ENCODE results near the gene MYO5B. TPM values are rescaled to one million over a fixed set of nuclear protein-coding genes. Genes with fewer than 3 reads are reported as not detected.
A peak's percentile ranks its signal among the peaks of the same experiment; 100 is the strongest.
"Not testable (repeated sequence)": the region's sequence is repeated elsewhere in the genome, so short reads cannot be mapped to it uniquely, and the experiment has no call there.

MYO5B gene
- total RNA-seq, 1 donor from 2014 or later: 114 TPM

DNA sequence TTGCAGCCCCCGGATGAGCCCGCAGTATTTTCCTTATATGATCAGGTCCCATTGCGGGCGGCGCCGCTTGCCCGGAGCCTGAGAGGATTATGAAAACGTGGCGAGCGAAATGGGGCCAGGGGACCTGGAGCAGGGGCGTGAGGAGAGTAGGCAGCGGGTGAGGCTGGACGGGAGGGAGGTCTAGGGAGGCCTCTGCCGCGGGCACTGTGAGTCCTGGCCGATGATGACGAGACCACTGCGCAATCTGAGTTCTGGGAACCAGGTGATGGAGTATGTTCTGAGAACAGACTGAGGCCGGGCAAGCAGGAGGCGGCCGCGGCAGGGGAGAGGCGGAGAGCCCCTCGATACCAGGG, 380.8 kb downstream of the MYO5B start:
- peak overlapping the region; percentile 82 for H3K4me3 ChIP-seq (ENCODE audit: low read depth, low read length)
- no peak for DNase-seq (ENCODE audit: low read depth)
- H3K36me3 ChIP-seq (ENCODE audit: control insufficient read depth, insufficient read depth, low read length): no peaks in the 10 kb centered on the region
- no peaks in the 10 kb centered on the region for H3K27me3 ChIP-seq (ENCODE audit: control insufficient read depth, insufficient read depth, low read length)
- no peak for TF ChIP-seq CTCF (IDR thresholded peaks at IDR 0.05; ENCODE audit: insufficient read depth, low read length, poor library complexity, severe bottlenecking)

GRCh38 chr18:49813319-49814146, 381.4 kb downstream of the MYO5B start, which contains the start of gene ACAA2:
Gene ACAA2 (minus strand): TSS chr18:49813533. CDS start chr18:49813484, 49 bp downstream.
- Histone ChIP-seq H3K27me3 (ENCODE audit: control insufficient read depth, insufficient read depth, low read length) (no peaks in the 10 kb centered on the region), H3K4me3 (ENCODE audit: low read depth, low read length) (peak within 1 kb of the TSS; percentile 82), H3K36me3 (ENCODE audit: control insufficient read depth, insufficient read depth, low read length) (no peaks in the 10 kb centered on the region)
- no peak for DNase-seq (ENCODE audit: low read depth)
- no peak for TF ChIP-seq CTCF (IDR thresholded peaks at IDR 0.05; ENCODE audit: insufficient read depth, low read length, poor library complexity, severe bottlenecking)

DNA sequence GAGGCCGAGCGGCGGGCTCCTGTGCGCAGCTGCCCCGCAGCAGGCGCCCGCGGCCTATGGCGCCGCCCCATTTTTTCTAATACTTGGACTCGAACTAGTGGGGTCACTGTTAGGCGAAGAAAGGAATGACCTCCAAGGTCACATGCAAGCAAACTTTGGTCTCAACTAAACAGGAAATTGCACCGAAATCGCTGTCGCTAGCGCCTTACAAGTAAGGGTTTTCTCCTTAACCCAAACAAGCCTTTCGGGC, 382.0 kb downstream of the MYO5B start:
- Histone ChIP-seq H3K36me3 (ENCODE audit: control insufficient read depth, insufficient read depth, low read length) (no peaks in the 10 kb centered on the region), H3K4me3 (ENCODE audit: low read depth, low read length) (peak overlapping the region; percentile 82), H3K27me3 (ENCODE audit: control insufficient read depth, insufficient read depth, low read length) (no peaks in the 10 kb centered on the region)
- no peak for DNase-seq (ENCODE audit: low read depth)
- no peak for TF ChIP-seq CTCF (IDR thresholded peaks at IDR 0.05; ENCODE audit: insufficient read depth, low read length, poor library complexity, severe bottlenecking)

- no peak for DNase-seq (ENCODE audit: low read depth)
- H3K27me3 ChIP-seq (ENCODE audit: control insufficient read depth, insufficient read depth, low read length): no peaks in the 10 kb centered on the region
- TF ChIP-seq CTCF (IDR thresholded peaks at IDR 0.05; ENCODE audit: insufficient read depth, low read length, poor library complexity, severe bottlenecking): no peak
- peak overlapping the region; percentile 82 for H3K4me3 ChIP-seq (ENCODE audit: low read depth, low read length)
- no peaks in the 10 kb centered on the region for H3K36me3 ChIP-seq (ENCODE audit: control insufficient read depth, insufficient read depth, low read length)
Observed at GRCh38 chr18:49812286-49813068, 382.5 kb downstream of the MYO5B start.

DNA sequence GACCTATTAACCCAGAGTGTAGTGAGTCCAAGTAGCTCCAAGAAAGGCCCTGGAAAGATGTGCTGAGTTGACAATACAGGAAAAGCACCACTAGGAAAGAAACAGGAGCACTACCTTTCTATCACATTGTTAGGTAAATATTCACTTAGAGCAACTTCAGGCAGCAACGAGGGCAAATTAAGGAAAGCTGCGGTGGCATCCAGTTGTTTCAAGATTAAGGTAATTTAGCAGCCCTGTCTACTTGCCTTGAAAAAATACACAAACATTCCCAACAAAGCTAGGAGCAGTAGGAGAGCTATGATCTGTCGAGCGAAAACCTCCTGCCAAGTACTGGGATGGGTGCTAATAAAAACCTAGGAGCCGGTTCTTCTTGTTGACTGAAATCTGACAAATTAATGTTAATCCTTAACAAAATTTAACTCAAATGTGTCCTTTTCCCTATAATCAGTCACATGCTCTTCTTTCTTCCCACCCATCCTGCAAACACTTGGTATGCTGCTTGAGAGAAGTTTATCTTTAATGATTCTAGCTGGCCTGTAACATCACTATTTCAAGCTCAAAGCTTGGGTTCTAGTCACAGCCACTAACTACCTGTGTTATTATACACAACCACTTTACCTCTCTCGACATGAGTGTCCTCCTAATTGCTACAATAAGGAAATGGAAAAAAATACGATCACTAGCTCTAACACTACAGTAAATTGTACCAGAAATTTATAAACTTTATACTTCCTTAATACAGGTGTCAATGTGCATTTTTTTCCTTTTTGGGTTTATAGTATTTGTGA, 383.6 kb downstream of the MYO5B start:
- H3K27me3 ChIP-seq (ENCODE audit: control insufficient read depth, insufficient read depth, low read length): no peaks in the 10 kb centered on the region
- no peaks in the 10 kb centered on the region for H3K36me3 ChIP-seq (ENCODE audit: control insufficient read depth, insufficient read depth, low read length)
- TF ChIP-seq CTCF (IDR thresholded peaks at IDR 0.05; ENCODE audit: insufficient read depth, low read length, poor library complexity, severe bottlenecking): no peak
- no peak overlapping the region for H3K4me3 ChIP-seq (ENCODE audit: low read depth, low read length)
- no peak for DNase-seq (ENCODE audit: low read depth)

DNA sequence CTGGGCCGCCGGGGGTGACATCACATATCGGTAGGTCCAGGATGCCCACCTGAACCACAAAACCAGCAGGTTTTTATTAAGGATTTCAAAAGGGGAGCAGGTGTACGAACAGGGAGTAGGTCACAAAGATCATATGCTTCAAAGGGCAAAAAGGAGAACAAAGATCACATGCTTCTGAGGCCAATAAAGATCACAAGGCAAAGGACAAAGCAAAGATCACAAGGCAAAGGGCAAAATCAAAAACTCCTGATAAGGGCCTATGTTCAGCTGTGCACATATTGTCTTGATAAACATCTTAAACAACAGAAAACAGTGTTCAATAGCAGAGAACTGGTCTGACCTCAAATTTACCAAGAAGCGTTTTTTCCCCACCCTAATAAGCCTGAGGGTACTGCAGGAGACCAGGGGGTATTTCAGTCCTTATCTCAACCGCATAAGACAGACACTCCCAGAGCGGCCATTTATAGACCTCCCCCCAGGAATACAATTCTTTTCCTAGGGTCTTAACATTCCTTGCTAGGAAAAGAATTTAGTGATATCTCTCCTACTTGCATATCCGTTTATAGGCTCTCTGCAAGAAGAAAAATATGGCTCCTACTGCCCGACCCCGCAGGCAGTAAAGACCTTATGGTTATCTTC, 386.3 kb downstream of the MYO5B start:
- H3K4me3 ChIP-seq (ENCODE audit: low read depth, low read length); H3K27me3 ChIP-seq (ENCODE audit: control insufficient read depth, insufficient read depth, low read length); DNase-seq (ENCODE audit: low read depth); H3K36me3 ChIP-seq (ENCODE audit: control insufficient read depth, insufficient read depth, low read length): not testable (repeated sequence)
